ENCODE measurements around the gene FAM162B. TPM values are rescaled to one million over a fixed set of nuclear protein-coding genes. Genes with fewer than 3 reads are reported as not detected.
"Not testable (repeated sequence)": the region's sequence is repeated elsewhere in the genome, so short reads cannot be mapped to it uniquely, and the experiment has no call there.

The FAM162B gene
- polyA plus RNA-seq (2013, experiment 1 of 2; ENCODE audit: insufficient read length), result 0.14 TPM
- polyA plus RNA-seq (2013, experiment 2 of 2; ENCODE audit: insufficient read length), result 0.46 TPM

DNA sequence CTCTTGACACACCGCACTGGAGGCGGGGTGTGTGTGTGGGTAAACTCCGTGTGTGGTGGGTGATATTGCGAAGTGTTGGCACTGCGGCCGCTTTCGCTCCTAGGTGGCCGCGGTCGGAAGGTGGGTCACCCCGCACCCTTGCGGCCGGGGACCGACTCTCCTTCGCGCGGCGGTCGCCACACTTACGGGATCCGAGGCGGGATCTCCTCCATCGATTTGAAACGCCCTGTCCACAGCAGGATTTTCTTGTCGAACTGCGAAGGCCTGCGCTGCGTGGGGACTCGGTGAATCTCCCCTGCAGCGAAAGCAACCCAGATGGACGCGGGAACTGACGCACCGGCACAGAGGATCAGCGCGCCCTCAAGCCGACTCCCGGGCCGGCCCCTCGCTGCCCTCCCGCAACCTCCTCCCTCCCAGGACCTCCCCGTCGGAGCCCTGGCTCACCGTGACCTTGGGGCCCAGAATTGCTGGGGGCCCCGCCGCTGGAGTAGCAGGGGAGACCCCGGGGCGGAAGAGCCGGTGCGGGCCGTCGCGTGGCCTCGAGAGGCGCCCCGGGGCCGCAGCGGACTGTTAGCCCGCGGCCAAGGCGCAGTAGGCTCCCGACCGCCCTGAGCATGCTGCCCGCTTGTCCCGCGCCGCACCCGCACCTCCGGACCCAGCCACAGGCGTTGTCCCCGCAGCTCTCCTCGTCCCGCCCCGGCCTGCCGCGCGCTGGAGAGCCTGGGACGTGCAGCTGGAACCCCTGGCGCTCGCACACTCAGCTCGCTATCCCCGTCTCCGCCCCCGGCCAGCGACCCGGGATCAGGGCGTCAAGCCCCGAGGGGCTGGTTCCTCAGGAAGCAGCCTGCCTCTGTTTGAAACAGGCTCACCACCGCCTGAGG is at the start of gene FAM162B:
FAM162B (minus strand) TSS at position 759 of the 881 bp plus-strand sequence; CDS start at position 616, 143 bp downstream.
- DNase-seq, result peak; percentile 9

DNA sequence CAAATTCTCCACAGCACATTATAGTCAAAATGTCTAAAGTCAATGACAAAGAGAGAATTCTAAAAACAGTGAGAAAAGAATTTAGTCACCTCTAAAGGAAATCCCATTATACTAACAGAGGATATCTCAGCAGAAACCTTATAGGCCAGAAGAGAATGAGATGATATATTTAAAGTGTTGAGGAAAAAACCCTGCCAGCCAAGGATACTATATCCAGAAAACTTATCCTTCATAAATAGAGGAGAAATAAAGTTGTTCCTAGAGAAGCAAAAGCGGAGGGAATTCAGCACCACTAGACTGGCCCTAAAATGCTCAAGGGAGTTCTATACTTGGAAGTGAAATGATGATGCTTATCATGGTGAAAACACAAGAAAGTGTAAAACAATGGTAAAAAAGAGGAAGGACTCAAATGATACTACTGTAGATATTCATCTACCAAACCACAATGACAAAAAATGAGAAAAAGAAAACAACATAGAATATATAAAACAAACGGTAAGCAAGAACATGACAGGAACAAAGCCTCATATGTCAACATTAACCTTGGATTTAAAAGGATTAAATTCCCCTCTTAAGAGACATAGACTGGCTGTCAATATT is 46.6 kb upstream of the FAM162B start:
- DNase-seq, result no peak

DNA sequence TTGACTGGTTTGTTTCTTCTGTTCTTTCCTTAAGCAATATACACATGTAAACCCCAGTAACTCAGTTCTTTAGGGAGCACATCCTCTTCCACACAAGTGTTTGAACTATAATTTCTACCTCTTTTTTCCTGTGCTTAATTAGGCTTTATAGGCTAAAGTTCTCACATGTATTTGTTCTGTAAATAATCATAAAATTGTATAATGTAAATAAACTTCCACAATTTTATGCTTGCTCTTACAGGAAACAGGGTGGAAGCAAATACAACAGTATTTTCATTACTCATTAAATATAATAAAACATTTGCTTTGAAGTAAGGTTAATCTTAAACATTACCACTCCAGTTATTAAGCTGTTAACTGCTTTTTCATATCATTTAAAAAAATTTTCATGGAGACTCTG is 36.5 kb upstream of the FAM162B start:
- DNase-seq, result no peak

DNA sequence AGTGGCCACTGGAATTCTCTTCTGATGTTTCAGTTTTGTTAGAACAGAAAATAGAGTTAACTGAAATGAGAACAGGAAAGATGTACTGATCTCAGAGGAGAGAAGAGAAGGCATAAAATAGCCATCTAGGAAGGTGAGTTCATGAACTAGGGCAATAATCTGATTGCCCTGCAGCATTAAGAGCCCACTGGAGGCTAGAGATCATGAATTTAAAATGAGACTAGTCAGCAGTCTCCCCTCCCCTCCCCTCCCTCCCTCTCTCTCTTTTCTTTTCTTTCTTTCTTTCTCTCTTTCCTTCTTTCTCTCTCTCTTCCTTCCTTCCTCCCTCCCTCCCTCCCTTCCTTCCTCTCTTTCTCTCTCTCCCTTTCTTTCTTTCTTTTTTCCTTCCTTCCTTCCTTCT is 34.4 kb upstream of the FAM162B start:
- no peak for DNase-seq

DNA sequence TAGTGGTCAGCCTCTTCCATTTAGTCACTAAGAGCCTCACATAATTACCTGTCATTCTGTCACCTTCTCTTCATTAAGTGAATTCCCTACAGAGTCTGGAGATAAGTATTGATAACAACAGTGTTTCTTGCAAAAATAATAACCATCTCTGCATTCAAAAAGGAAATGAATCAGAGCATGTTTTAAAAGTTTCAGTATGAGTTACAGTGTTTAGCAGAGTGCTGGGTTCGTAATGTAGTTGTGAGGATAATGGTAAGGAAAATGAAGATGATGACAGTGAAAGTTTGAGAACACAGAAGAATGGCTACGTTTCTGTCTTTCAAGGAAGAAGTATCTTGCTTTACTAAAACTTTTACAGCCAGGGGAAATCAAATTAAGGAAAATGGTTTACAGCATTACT is 32.1 kb upstream of the FAM162B start:
- DNase-seq, result no peak

DNA sequence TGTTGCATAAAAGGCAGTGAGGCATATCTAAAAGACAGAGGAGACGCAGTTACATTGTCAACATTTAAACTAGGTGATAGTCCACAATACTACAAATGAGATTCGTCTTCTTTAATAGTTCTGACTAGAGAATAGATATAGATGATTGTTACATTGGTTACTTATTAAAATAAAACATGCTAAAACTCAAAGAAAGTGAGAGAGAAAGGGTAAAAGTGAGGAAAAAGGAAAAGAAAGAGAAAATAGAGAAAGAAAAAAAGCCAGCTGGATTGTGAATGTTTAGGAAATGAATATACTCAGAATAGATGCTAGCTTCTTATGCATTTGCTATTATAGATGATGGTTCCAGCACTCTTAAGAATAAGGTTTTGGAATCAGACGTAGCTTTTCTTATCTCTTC is 27.7 kb upstream of the FAM162B start:
- no peak for DNase-seq

DNA sequence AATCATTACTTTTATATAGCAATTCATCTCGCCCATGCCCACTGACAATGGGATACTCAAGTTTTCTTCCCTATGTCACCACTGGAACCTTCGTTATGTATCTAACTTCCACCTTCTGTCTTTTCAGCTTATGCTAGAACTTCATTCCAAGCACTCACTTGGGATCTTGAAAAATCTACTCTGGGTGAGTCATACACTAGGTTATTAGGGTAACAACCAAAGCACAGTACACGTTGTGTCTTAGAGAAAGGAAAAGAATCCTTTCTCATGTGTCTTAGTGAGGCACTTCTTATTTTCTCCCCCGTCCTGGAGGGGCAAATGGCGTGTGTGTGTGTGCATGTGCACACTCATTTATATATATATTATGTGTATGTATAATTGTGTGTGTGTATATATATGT is 18.3 kb upstream of the FAM162B start:
- DNase-seq, result no peak

DNA sequence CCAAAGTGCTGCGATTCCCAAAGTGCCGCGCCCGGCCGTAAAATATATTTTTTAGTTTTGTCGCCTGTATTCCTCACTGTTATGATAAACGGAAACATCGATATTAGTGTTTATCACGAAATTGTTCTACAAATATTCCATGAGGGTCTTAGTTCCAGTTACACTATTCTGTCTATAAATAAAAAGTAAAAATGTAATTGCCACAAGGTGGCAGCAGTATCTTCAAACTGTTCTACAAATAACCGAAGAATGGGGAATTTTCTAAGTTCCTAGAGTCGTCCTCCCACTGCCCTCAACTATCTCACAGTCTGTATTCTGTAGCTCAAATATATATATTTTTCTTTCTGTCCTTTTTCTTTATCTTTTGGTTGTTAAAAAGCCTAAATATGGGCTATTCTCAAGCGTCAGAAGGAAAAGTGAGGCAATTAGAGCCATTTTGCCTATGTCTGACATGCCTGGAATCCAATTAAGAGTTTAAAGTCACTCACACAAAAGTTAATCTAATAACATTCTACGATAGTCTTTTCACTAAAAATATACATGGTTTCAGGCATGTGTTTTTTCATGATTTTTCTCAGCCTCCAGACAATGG is 14.2 kb upstream of the FAM162B start:
- DNase-seq, result peak; percentile 35

DNA sequence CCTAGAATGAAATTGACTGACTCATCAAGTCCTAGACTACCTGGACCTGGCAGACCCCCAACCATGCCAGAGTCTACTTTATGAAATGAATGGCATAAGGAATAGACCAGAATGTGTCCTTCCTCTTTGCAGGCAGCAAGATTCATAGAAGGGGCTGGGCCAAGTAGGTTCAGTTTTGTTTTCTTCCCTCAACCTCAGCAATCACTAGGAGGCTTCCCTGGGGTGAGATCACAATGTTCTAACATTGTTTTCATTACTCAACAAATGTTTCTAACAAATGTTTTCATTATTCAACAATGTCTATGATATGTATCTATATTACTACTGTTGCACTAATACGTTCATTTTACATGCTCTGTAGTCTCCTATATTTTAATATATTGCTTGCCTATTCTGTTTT is 8.4 kb upstream of the FAM162B start:
- no peak for DNase-seq

DNA sequence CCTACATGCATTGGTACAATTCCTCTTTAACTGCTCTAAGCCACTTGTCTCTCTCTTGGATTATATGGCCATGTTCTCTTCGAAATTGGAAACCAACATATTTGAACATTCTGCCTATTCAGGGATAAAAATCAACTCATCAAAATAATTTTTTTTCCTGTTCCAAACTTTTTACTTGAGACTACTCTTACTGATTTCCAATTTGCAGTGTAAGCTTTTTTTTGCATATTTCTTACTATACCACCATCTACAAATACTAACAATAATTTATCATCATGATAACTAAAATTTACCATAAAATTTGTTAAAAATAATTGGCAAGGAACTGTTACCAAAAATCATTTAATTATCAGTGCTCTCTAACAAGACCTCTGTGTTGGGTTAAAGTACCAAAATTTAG is 6.9 kb upstream of the FAM162B start:
- no peak for DNase-seq

DNA sequence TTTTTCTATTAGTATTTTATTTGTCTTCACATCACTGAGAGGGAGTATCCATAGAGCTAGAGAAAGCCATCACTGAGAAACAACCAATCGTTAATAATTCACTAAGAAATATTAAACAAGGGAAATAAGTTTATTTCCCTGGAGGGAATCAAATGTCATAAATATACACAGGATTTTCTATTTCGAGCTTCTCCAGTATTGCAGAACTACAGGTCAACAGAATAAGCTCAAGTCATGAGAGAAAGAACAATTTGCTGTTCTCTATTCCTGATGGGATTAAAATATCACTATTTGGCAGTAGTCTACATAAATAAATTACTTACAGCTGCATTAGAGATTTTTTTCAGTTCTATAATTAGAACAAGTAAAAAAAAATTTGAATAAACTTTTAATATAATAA is 2.2 kb upstream of the FAM162B start:
- DNase-seq, result no peak

DNA sequence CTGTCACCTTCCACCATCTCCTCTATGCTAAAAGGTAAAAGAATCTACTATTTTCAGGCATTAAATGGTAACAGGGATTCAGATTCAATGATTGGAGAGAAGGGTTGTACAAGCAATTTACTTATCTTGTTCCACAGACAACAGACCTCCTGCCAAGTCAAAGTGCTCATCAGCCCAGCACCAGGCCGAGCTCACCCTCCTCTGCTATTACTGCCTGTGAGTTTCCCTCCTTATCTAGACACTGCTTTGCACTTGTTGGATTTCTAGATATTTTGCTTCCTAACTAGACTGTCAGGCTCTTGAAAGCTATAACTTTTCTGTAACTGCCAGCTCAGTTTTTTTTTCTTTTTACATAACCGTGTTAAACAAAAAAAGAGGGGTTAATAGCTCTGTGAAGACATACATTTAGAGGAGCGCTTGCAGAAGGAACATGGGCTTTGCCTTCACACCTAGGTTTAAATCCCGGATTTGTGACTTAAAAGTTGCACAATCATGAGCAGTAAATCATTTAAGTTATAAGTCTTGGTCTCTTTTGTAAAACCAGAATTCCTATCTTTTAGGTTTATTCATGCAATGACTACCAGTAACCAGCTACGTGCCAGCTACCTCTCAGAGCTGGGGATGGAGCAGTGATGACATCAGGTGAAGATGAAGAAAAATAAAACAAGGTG is 1.1 kb upstream of the FAM162B start:
- no peak for DNase-seq

DNA sequence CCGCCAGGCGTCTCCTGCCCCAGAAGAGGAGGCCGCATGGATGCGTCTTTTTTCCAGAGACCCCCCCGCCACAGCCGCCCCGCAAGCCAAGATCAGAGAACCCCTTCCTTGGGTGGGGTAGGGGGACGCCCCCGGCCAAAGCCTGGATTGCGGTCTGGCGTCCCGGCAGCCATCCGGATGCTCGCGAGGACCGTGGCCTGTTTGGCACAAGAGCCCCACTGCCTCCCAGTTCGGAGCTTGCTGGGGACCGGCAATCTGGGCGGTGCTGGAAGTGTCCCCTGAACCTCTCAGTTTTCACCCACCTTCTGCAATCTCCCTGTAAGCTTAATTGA is 924 bp downstream of the FAM162B start:
- no peak for DNase-seq

DNA sequence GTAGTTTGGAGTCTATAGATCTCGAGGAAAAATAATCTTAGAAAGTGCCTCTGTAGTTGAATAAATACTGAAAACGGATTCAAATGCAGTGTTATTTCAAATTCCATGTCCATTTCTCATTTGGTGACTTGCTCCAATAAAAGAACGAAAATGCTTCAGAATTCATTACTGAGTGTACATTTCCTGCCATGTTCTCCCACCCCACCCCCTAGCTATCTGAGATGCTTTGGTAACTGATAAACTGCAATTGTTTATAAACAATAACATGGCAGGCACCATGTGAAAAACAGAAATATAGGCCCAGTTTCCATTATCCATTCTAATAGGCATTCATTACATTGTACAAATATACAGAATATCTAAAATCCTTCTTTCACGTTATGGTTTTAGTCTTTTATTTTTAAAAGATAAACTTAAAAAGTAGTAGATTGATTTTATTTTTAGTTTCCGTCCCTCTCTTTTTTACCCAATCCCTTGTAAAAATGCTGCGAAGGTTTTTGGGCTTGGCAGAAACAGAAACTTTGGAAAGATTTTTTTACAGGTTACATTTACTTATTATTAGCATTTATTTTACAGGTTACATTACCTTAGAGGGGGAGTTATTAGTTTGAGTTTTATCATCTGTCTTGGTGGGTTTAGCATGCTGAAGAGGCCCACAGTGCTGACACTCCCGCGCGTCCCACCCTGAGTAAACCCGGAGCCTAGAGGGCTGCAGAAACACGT is 1.5 kb downstream of the FAM162B start:
- no peak for DNase-seq

DNA sequence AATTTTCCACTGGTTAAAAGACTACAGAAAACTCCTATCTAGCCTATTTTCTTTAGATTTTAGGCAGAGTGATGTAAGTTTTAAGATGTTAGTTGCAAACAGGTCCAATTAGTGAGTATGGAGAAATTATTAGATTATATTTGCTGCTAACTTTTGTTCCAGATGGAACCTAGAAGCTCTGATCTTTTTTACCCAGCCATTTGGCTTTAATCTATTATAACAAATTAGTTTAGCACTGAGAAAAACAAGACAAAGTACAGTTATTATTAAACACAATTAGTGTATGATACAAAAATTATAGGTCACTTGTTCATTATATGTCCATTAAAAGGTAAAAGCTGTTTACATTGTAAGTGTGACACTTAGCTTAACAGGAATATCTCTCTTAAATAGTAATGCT is 2.5 kb downstream of the FAM162B start:
- no peak for DNase-seq

DNA sequence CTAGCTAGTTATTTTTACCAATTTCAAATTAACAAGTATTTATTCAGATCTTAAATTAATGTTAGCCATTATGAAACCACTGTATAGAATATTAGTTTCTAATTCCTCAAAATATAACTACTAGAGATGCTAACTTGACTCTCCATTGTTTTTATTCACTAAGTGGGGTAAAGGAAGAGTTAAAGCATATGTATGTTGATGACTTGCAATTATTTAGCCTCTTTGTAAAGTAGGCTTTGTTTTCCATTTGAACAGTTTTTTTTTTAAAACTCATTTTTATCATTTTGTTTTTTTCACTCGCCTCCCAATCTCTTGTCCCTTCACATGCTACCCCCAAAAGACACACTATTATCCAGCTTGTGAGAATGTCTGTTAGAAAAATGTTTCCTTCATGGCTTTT is 3.3 kb downstream of the FAM162B start:
- DNase-seq, result no peak

DNA sequence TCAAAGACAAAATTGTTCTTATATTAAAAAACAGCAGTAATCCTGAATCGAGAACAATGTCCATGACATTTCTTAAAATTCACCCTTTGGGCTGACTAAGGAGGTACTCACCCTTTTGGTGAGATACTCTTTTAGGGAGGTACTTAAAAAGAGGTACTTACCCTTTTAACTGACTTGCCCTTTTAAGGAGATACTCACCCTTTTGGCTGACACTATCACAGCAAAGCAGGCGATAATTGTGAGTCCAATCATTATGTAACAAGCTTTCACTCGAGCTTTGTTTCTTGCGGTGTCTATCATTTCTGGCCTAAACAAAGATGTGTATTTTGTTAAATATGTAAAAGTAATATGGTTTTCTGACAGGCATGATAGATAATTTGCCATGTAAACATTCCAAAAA is 3.7 kb downstream of the FAM162B start:
- DNase-seq, result no peak

DNA sequence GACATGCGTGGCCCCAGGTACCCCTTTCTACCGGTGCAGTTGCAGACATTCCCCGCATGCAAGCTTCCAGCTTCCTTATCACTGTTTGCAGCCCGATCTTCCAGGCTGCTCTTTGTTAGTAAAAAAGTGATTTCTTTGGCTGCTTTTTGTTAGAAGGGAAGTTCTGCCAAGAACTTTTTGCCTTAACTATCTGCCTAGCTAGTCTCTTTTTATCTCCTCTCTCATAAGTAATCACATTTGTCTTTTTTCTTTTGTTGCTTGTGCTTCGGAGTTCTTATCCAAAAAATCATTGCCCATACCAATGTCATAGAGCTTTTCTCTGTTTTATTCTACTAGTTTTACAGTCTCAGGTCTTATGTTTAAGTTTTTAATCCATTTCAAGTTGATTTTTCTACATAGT is 20.3 kb downstream of the FAM162B start:
- DNase-seq, result no peak

DNA sequence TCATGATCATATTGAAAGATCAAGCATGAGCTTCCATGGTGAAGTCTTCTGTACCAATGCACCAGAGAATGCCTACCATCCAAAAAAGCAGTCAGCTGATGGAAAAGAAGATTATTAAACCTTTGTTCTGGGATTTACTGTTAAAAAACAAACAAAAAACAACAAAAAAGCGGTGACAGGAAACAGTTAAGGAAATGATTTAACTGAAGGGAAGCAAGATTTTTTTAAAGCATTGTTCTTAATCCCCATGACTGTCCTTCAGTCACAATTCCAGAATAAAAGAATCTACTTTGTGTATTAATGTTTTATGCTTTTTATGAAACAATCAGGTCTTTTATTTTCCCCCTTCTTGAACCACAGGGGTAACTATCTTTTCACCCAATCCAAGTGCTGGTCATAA is 23.9 kb downstream of the FAM162B start:
- no peak for DNase-seq

DNA sequence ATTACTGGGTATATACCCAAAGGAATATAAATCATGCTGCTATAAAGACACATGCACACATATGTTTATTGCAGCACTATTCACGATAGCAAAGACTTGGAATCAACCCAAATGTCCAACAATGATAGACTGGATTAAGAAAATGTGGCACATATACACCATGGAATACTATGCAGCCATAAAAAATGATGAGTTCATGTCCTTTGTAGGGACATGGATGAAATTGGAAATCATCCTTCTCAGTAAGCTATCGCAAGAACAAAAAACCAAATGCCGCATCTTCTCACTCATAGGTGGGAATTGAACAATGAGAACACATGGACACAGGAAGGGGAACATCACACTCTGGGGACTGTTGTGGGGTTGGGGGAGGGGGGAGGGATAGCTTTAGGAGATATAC is 25.0 kb downstream of the FAM162B start:
- DNase-seq, result not testable (repeated sequence)

DNA sequence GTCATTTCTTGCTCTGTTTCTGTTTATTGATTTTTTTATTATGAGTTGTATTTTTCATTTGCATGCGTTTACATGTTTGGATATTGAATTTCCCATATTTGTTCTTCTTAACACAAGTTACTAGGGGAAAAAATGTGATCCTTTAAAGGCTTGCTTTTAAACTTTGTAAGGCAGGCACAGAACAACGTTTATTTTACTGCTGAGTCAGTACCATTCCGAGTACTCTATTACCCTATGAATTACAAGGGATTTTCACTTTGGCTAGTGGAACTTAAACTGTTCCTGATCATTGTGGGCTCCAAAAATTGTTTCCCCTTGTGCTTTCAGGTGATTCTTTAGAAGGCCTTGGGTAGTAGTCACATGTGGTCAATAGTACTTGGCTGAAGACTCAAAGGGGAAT is 28.5 kb downstream of the FAM162B start:
- DNase-seq, result no peak

DNA sequence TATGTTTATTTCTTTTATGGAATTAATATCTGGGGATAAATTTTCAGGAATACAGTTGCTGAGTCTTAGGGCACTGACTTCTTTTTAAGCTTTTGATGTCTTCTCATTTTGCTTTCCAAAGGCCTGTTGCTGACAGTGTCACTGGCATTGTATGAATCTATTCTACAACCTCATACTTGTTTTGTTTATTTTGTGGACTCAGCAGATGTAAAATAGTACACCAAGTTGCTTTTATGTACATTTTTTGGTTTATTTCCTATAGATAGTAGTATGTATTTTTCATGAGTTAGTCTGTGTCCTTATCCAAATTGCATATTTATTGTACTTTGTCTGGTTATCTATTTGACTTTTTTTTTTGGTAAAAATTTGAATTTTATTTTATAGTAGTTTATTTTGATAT is 35.0 kb downstream of the FAM162B start:
- no peak for DNase-seq

DNA sequence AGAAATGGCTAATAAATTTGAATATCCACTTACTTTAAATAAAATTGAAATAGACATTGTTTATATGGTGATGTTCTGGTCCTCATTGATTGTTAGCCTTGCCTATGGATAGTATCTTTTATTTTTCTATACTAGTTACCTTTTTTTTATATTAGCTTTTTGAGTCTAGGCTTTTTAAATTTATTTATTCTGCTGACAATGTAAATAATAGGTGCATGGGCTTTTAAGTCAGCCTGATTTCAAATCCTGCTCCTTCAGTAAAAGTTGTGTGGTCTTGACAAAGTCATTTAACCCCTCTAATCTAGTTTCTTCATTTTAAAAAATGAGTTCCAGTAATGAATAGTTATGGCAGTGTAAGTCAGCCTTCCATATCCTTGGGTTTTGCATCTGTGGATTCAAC is 38.6 kb downstream of the FAM162B start:
- no peak for DNase-seq
